Activated naive CD8-positive, alpha-beta T cell treated with anti-CD3 and anti-CD28 coated beads, Interleukin-2, amount 50 U/mL, for 16 hours (primary cell): Measurements from ENCODE around the gene KDELR1.

Experiments used
- DNase-seq: peaks from one replicate; pipeline ENCODE4 v3.0.0-alpha.2; 2020; ENCODE audit warnings: low read depth, low spot score

KDELR1 gene

GRCh38 chr19:48342841-48343540 is 48.4 kb downstream of the KDELR1 start:
- DNase-seq, result no peak

GRCh38 chr19:48342414-48342738 is 49.0 kb downstream of the KDELR1 start:
- DNase-seq, result no peak

GRCh38 chr19:48341515-48342413 is 49.6 kb downstream of the KDELR1 start:
- no peak for DNase-seq

GRCh38 chr19:48340995-48341394 is 50.4 kb downstream of the KDELR1 start:
- no peak for DNase-seq

- DNase-seq, result no peak
Measured at GRCh38 chr19:48338802-48339503, 52.4 kb downstream of the KDELR1 start.

- no peak for DNase-seq
Measured at GRCh38 chr19:48338253-48338755, 53.0 kb downstream of the KDELR1 start.

- peak; percentile 79 for DNase-seq
Measured at GRCh38 chr19:48333467-48334384, 57.6 kb downstream of the KDELR1 start.

- peak; percentile 81 for DNase-seq
Measured at GRCh38 chr19:48332662-48333466, 58.5 kb downstream of the KDELR1 start.
